ENCODE results near the gene HYDIN. TPM values are rescaled to one million over a fixed set of nuclear protein-coding genes. Genes with fewer than 3 reads are reported as not detected.

Gene HYDIN
- total and polyA plus RNA-seq, 4 experiments from 2014 or later = not detected

GRCh38 chr16:71259086-71259485, 28.6 kb upstream of the HYDIN start:
- ChIA-PET CTCF (ENCODE audit: partially characterized antibody) (no interaction called here), POLR2A (ENCODE audit: partially characterized antibody) (no interaction called here)
- Histone ChIP-seq H3K27me3 (ENCODE audit: insufficient read depth, low read length) (no peaks in the 10 kb centered on the region), H3K9me3 (ENCODE audit: control insufficient read depth in 1 of 2, low read length in 2 of 2) (no peaks in the 10 kb centered on the region), H3K4me1 (ENCODE audit: insufficient read depth, low read length) (no peaks in the 10 kb centered on the region), H3K4me3 (ENCODE audit: low read length in 2 of 2) (no peak overlapping the region), H3K27ac (ENCODE audit: low read depth, low read length) (no peak overlapping the region), H3K36me3 (ENCODE audit: insufficient read depth, low read length) (no peaks in the 10 kb centered on the region)
- no peaks in the 10 kb centered on the region for H3K36me3 Mint-ChIP-seq
- H3K4me1 Mint-ChIP-seq = no peaks in the 10 kb centered on the region
- H3K27me3 Mint-ChIP-seq = peaks cover 29 to 32% of the 10 kb centered on the region in 2 donors
- peaks cover 0 to 1% (median 0%) of the 10 kb centered on the region in 8 donors for H3K9me3 Mint-ChIP-seq
- H3K27ac Mint-ChIP-seq = no peak overlapping the region
- peak in 1 of 5 donors; percentile 3 for DNase-seq
- no peak overlapping the region for H3K4me3 Mint-ChIP-seq
- intact Hi-C loops (cut with micrococcal nuclease) = no loop called here

- ChIA-PET POLR2A (ENCODE audit: partially characterized antibody) (no interaction called here), CTCF (ENCODE audit: partially characterized antibody) (no interaction called here)
- H3K27ac Mint-ChIP-seq = no peak overlapping the region
- H3K4me1 Mint-ChIP-seq = no peaks in the 10 kb centered on the region
- intact Hi-C loops (cut with micrococcal nuclease) = no loop called here
- peaks cover 0 to 1% (median 0%) of the 10 kb centered on the region in 8 donors for H3K9me3 Mint-ChIP-seq
- H3K36me3 Mint-ChIP-seq = no peaks in the 10 kb centered on the region
- Histone ChIP-seq H3K27ac (ENCODE audit: low read depth, low read length) (no peak overlapping the region), H3K4me3 (ENCODE audit: low read length in 2 of 2) (no peak overlapping the region), H3K27me3 (ENCODE audit: insufficient read depth, low read length) (no peaks in the 10 kb centered on the region), H3K36me3 (ENCODE audit: insufficient read depth, low read length) (no peaks in the 10 kb centered on the region), H3K9me3 (ENCODE audit: control insufficient read depth in 1 of 2, low read length in 2 of 2) (no peaks in the 10 kb centered on the region), H3K4me1 (ENCODE audit: insufficient read depth, low read length) (no peaks in the 10 kb centered on the region)
- H3K27me3 Mint-ChIP-seq = peaks cover 29% of the 10 kb centered on the region in 2 donors
- H3K4me3 Mint-ChIP-seq = no peak overlapping the region
- no peak for DNase-seq
These were observed 27.9 kb upstream of the HYDIN start for GRCh38 chr16:71258372-71258771.

GRCh38 chr16:71257768-71258167, 27.2 kb upstream of the HYDIN start:
- POLR2A ChIA-PET (ENCODE audit: partially characterized antibody) = no interaction called here
- CTCF ChIA-PET (ENCODE audit: partially characterized antibody) = no interaction called here
- H3K9me3 ChIP-seq (ENCODE audit: control insufficient read depth in 1 of 2, low read length in 2 of 2) = no peaks in the 10 kb centered on the region
- no peak overlapping the region for H3K27ac Mint-ChIP-seq
- no peak overlapping the region for H3K4me3 Mint-ChIP-seq
- no peaks in the 10 kb centered on the region for H3K4me1 Mint-ChIP-seq
- peaks cover 28 to 30% of the 10 kb centered on the region in 2 donors for H3K27me3 Mint-ChIP-seq
- no peaks in the 10 kb centered on the region for H3K4me1 ChIP-seq (ENCODE audit: insufficient read depth, low read length)
- no peaks in the 10 kb centered on the region for H3K36me3 ChIP-seq (ENCODE audit: insufficient read depth, low read length)
- H3K36me3 Mint-ChIP-seq = no peaks in the 10 kb centered on the region
- intact Hi-C loops (cut with micrococcal nuclease) = no loop called here
- no peak overlapping the region for H3K4me3 ChIP-seq (ENCODE audit: low read length in 2 of 2)
- no peak overlapping the region for H3K27ac ChIP-seq (ENCODE audit: low read depth, low read length)
- DNase-seq = no peak
- peaks cover 0 to 1% (median 0%) of the 10 kb centered on the region in 8 donors for H3K9me3 Mint-ChIP-seq
- H3K27me3 ChIP-seq (ENCODE audit: insufficient read depth, low read length) = no peaks in the 10 kb centered on the region

GRCh38 chr16:71255721-71256120, 25.2 kb upstream of the HYDIN start:
- Mint-ChIP-seq H3K9me3 (peaks cover 0 to 1% (median 0%) of the 10 kb centered on the region in 8 donors), H3K27ac (no peak overlapping the region), H3K36me3 (no peaks in the 10 kb centered on the region), H3K27me3 (peaks cover 16 to 20% of the 10 kb centered on the region in 2 donors), H3K4me1 (no peaks in the 10 kb centered on the region), H3K4me3 (no peak overlapping the region)
- Histone ChIP-seq H3K36me3 (ENCODE audit: insufficient read depth, low read length) (no peaks in the 10 kb centered on the region), H3K4me3 (ENCODE audit: low read length in 2 of 2) (no peak overlapping the region), H3K4me1 (ENCODE audit: insufficient read depth, low read length) (no peaks in the 10 kb centered on the region), H3K27ac (ENCODE audit: low read depth, low read length) (no peak overlapping the region), H3K9me3 (ENCODE audit: control insufficient read depth in 1 of 2, low read length in 2 of 2) (no peaks in the 10 kb centered on the region), H3K27me3 (ENCODE audit: insufficient read depth, low read length) (no peaks in the 10 kb centered on the region)
- ChIA-PET CTCF (ENCODE audit: partially characterized antibody) (interaction anchor here (1.2 kb wide), 1 partner anchor 56 kb away, joined by 3 read pairs; no protein-coding TSS in a partner anchor), POLR2A (ENCODE audit: partially characterized antibody) (no interaction called here)
- intact Hi-C loops (cut with micrococcal nuclease) = no loop called here
- no peak for DNase-seq

GRCh38 chr16:71254832-71255525, 24.5 kb upstream of the HYDIN start:
- intact Hi-C loops (cut with micrococcal nuclease) = no loop called here
- H3K4me3 Mint-ChIP-seq = no peak overlapping the region
- H3K27ac Mint-ChIP-seq = no peak overlapping the region
- Histone ChIP-seq H3K9me3 (ENCODE audit: control insufficient read depth in 1 of 2, low read length in 2 of 2) (no peaks in the 10 kb centered on the region), H3K4me3 (ENCODE audit: low read length in 2 of 2) (no peak overlapping the region), H3K4me1 (ENCODE audit: insufficient read depth, low read length) (no peaks in the 10 kb centered on the region), H3K27me3 (ENCODE audit: insufficient read depth, low read length) (no peaks in the 10 kb centered on the region), H3K27ac (ENCODE audit: low read depth, low read length) (no peak overlapping the region), H3K36me3 (ENCODE audit: insufficient read depth, low read length) (no peaks in the 10 kb centered on the region)
- H3K36me3 Mint-ChIP-seq = no peaks in the 10 kb centered on the region
- CTCF ChIA-PET (ENCODE audit: partially characterized antibody) = no interaction called here
- POLR2A ChIA-PET (ENCODE audit: partially characterized antibody) = no interaction called here
- H3K27me3 Mint-ChIP-seq = peaks cover 12 to 18% of the 10 kb centered on the region in 2 donors
- no peaks in the 10 kb centered on the region for H3K4me1 Mint-ChIP-seq
- H3K9me3 Mint-ChIP-seq = no peaks in the 10 kb centered on the region
- DNase-seq = no peak

- no peak overlapping the region for H3K27ac ChIP-seq (ENCODE audit: low read depth, low read length)
- H3K36me3 ChIP-seq (ENCODE audit: insufficient read depth, low read length) = no peaks in the 10 kb centered on the region
- no peak overlapping the region for H3K27ac Mint-ChIP-seq
- H3K4me1 ChIP-seq (ENCODE audit: insufficient read depth, low read length) = no peaks in the 10 kb centered on the region
- H3K27me3 Mint-ChIP-seq = peaks cover 7 to 8% of the 10 kb centered on the region in 2 donors
- H3K9me3 Mint-ChIP-seq = no peaks in the 10 kb centered on the region
- no peak overlapping the region for H3K4me3 Mint-ChIP-seq
- CTCF ChIA-PET (ENCODE audit: partially characterized antibody) = interaction anchor here (1.5 kb wide), 2 partner anchors 10 to 61 kb away, joined by 3 to 4 read pairs; no protein-coding TSS in a partner anchor
- no peaks in the 10 kb centered on the region for H3K4me1 Mint-ChIP-seq
- intact Hi-C loops (cut with micrococcal nuclease) = no loop called here
- no peaks in the 10 kb centered on the region for H3K27me3 ChIP-seq (ENCODE audit: insufficient read depth, low read length)
- no peaks in the 10 kb centered on the region for H3K9me3 ChIP-seq (ENCODE audit: control insufficient read depth in 1 of 2, low read length in 2 of 2)
- DNase-seq = no peak
- H3K36me3 Mint-ChIP-seq = no peaks in the 10 kb centered on the region
- POLR2A ChIA-PET (ENCODE audit: partially characterized antibody) = no interaction called here
- no peak overlapping the region for H3K4me3 ChIP-seq (ENCODE audit: low read length in 2 of 2)
These were observed 20.1 kb upstream of the HYDIN start for GRCh38 chr16:71250461-71251235.

GRCh38 chr16:71249399-71249798, 18.9 kb upstream of the HYDIN start:
- no peak for DNase-seq
- Mint-ChIP-seq H3K4me1 (no peaks in the 10 kb centered on the region), H3K9me3 (no peaks in the 10 kb centered on the region), H3K36me3 (no peaks in the 10 kb centered on the region), H3K4me3 (no peak overlapping the region), H3K27me3 (peaks cover 7 to 13% of the 10 kb centered on the region in 2 donors), H3K27ac (no peak overlapping the region)
- Histone ChIP-seq H3K4me1 (ENCODE audit: insufficient read depth, low read length) (no peaks in the 10 kb centered on the region), H3K36me3 (ENCODE audit: insufficient read depth, low read length) (no peaks in the 10 kb centered on the region), H3K4me3 (ENCODE audit: low read length in 2 of 2) (no peak overlapping the region), H3K9me3 (ENCODE audit: control insufficient read depth in 1 of 2, low read length in 2 of 2) (no peaks in the 10 kb centered on the region), H3K27me3 (ENCODE audit: insufficient read depth, low read length) (no peaks in the 10 kb centered on the region), H3K27ac (ENCODE audit: low read depth, low read length) (no peak overlapping the region)
- ChIA-PET POLR2A (ENCODE audit: partially characterized antibody) (no interaction called here), CTCF (ENCODE audit: partially characterized antibody) (interaction anchor here (1.5 kb wide), 1 partner anchor 62 kb away, joined by 4 read pairs; no protein-coding TSS in a partner anchor)
- intact Hi-C loops (cut with micrococcal nuclease) = no loop called here

All from CD4-positive, alpha-beta memory T cell (primary cell).